ENCODE data around the gene STYK1.
A peak's percentile ranks its signal among the peaks of the same experiment; 100 is the strongest.
"Not testable (repeated sequence)": the region's sequence is repeated elsewhere in the genome, so short reads cannot be mapped to it uniquely, and the experiment has no call there.

The STYK1 gene

DNA sequence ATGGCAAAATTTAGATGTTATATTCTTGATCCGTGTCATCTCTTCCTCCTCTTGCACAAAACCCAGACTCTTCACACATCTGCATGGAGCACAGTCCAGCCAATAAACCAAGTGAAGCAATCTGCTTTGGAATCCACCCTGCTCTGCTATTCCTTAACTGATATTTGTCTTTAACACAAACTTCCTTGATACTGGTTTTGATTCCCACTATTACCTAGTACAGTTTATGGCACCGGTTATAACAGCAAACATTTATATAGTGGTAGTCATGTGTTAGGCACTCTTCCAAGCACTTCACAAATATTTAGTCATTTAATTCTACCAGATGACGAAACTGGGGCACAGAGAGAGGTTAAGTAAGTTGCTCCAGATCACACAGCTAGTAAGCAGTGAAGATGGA, 12.5 kb downstream of the STYK1 start:
- no peak overlapping the region for H3K4me3 ChIP-seq (ENCODE audit: low read depth in 1 of 5, low read length in 5 of 5)
- peaks cover 0 to 2% (median 0%) of the 10 kb centered on the region in 5 donors for H3K27me3 ChIP-seq (ENCODE audit: control insufficient read depth in 5 of 5, insufficient read depth in 4 of 5, low read length in 5 of 5)
- no peaks in the 10 kb centered on the region for H3K36me3 ChIP-seq (ENCODE audit: control insufficient read depth in 5 of 5, insufficient read depth in 5 of 5, low read length in 5 of 5)
- no peak overlapping the region for H3K9ac ChIP-seq (ENCODE audit: low read length in 5 of 5)
- H3K9me3 ChIP-seq (ENCODE audit: control insufficient read depth in 5 of 5, low read length in 5 of 5) = peaks cover 0 to 3% (median 0%) of the 10 kb centered on the region in 5 donors
- no peak overlapping the region for H3K27ac ChIP-seq (ENCODE audit: low read depth, low read length)
- H3K4me1 ChIP-seq (ENCODE audit: control insufficient read depth in 5 of 5, insufficient read depth in 5 of 5, low read length in 5 of 5) = no peaks in the 10 kb centered on the region

DNA sequence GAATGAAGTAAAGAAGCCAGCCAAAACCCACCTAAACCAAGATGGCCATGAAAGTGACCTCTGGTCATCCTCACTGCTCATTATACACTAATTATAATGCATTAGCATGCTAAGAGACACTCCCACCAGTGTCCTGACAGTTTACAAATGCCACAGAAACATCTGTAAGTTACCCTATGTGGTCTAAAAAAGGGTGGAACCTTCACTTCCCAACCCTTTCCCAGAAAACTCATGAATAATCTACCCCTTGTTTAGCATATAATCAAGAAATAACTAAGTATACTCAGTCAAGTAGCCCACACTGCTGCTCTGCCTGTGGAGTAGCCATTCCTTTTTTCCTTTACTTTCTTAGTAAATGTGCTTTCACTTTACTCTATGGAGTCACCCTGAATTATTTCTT, 19.8 kb downstream of the STYK1 start:
- no peak overlapping the region for H3K9ac ChIP-seq (ENCODE audit: low read length in 5 of 5)
- H3K4me3 ChIP-seq (ENCODE audit: low read depth in 1 of 5, low read length in 5 of 5) = no peak overlapping the region
- H3K9me3 ChIP-seq (ENCODE audit: control insufficient read depth in 5 of 5, low read length in 5 of 5) = peaks cover 0 to 3% (median 0%) of the 10 kb centered on the region in 5 donors
- no peak overlapping the region for H3K27ac ChIP-seq (ENCODE audit: low read depth, low read length)
- no peaks in the 10 kb centered on the region for H3K27me3 ChIP-seq (ENCODE audit: control insufficient read depth in 5 of 5, insufficient read depth in 4 of 5, low read length in 5 of 5)
- H3K4me1 ChIP-seq (ENCODE audit: control insufficient read depth in 5 of 5, insufficient read depth in 5 of 5, low read length in 5 of 5) = no peaks in the 10 kb centered on the region
- no peaks in the 10 kb centered on the region for H3K36me3 ChIP-seq (ENCODE audit: control insufficient read depth in 5 of 5, insufficient read depth in 5 of 5, low read length in 5 of 5)

DNA sequence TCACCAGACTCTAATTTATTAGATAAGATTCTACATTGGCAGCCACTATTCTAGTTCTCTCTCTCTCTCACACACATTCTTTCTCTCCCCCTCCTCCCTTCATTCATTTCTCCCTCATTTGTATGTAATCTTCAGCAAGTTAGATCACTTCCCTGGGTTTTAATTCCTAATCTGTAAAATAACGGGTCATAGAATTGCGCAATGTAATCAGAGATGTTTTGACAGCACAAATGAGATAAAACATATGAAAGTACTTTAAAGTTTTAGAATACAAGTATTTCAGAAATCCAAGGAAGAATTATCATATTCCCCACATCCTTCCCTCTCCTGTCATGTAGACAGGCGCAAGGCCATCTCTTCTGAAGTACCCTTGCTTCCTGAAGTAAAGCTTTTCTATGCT, 21.7 kb downstream of the STYK1 start:
- Histone ChIP-seq H3K4me1 (ENCODE audit: control insufficient read depth in 5 of 5, insufficient read depth in 5 of 5, low read length in 5 of 5) (no peaks in the 10 kb centered on the region), H3K9ac (ENCODE audit: low read length in 5 of 5) (no peak overlapping the region), H3K27ac (ENCODE audit: low read depth, low read length) (no peak overlapping the region), H3K27me3 (ENCODE audit: control insufficient read depth in 5 of 5, insufficient read depth in 4 of 5, low read length in 5 of 5) (no peaks in the 10 kb centered on the region), H3K9me3 (ENCODE audit: control insufficient read depth in 5 of 5, low read length in 5 of 5) (peaks cover 0 to 3% (median 0%) of the 10 kb centered on the region in 5 donors), H3K36me3 (ENCODE audit: control insufficient read depth in 5 of 5, insufficient read depth in 5 of 5, low read length in 5 of 5) (no peaks in the 10 kb centered on the region), H3K4me3 (ENCODE audit: low read depth in 1 of 5, low read length in 5 of 5) (no peak overlapping the region)

DNA sequence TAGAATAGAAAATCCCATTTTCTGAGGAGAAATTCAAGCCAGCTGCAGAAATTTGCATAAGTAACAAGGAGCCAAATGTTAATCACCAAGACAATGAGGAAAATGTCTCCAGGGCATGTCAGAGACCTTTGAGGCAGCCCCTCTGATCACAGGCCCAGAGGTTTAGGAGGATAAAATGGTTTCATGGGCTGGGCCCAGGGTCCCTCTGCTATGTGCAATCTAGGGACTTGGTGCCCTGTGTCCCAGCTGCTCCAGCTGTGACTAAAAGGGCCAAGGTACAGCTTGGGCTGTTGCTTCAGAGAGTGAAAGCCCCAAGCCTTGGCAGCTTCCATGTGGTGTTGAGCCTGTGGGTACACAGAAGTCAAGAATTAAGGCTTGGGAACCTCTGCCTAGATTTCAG, 27.3 kb downstream of the STYK1 start:
- peaks cover 0 to 17% (median 9%) of the 10 kb centered on the region in 5 donors for H3K9me3 ChIP-seq (ENCODE audit: control insufficient read depth in 5 of 5, low read length in 5 of 5)
- not testable (repeated sequence) for H3K4me1 ChIP-seq (ENCODE audit: control insufficient read depth in 5 of 5, insufficient read depth in 5 of 5, low read length in 5 of 5); H3K27me3 ChIP-seq (ENCODE audit: control insufficient read depth in 5 of 5, insufficient read depth in 4 of 5, low read length in 5 of 5); H3K27ac ChIP-seq (ENCODE audit: low read depth, low read length); H3K36me3 ChIP-seq (ENCODE audit: control insufficient read depth in 5 of 5, insufficient read depth in 5 of 5, low read length in 5 of 5); H3K4me3 ChIP-seq (ENCODE audit: low read depth in 1 of 5, low read length in 5 of 5); H3K9ac ChIP-seq (ENCODE audit: low read length in 5 of 5)

DNA sequence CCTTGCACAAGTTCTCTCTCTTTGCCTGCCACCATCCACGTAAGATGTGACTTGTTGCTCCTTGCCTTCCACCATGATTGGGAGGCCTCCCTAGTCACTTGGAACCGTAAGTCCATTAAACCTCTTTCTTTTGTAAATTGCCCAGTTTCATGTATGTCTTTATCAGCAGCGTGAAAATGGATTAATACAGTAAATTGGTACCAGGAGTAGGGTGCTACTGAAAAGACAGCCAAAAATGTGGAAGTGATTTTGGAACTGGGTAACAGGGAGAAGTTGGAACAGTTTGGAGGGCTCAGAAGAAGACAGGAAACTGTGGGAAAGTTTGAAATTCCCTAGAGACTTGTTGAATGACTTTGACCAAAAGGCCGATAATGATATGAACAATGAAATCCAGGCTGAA, 27.9 kb downstream of the STYK1 start:
- Histone ChIP-seq H3K9ac (ENCODE audit: low read length in 5 of 5) (no peak overlapping the region), H3K4me3 (ENCODE audit: low read depth in 1 of 5, low read length in 5 of 5) (no peak overlapping the region), H3K27ac (ENCODE audit: low read depth, low read length) (no peak overlapping the region), H3K9me3 (ENCODE audit: control insufficient read depth in 5 of 5, low read length in 5 of 5) (peaks cover 0 to 17% (median 9%) of the 10 kb centered on the region in 5 donors), H3K36me3 (ENCODE audit: control insufficient read depth in 5 of 5, insufficient read depth in 5 of 5, low read length in 5 of 5) (no peaks in the 10 kb centered on the region), H3K4me1 (ENCODE audit: control insufficient read depth in 5 of 5, insufficient read depth in 5 of 5, low read length in 5 of 5) (peaks cover 0 to 8% (median 0%) of the 10 kb centered on the region in 5 donors), H3K27me3 (ENCODE audit: control insufficient read depth in 5 of 5, insufficient read depth in 4 of 5, low read length in 5 of 5) (no peaks in the 10 kb centered on the region)

DNA sequence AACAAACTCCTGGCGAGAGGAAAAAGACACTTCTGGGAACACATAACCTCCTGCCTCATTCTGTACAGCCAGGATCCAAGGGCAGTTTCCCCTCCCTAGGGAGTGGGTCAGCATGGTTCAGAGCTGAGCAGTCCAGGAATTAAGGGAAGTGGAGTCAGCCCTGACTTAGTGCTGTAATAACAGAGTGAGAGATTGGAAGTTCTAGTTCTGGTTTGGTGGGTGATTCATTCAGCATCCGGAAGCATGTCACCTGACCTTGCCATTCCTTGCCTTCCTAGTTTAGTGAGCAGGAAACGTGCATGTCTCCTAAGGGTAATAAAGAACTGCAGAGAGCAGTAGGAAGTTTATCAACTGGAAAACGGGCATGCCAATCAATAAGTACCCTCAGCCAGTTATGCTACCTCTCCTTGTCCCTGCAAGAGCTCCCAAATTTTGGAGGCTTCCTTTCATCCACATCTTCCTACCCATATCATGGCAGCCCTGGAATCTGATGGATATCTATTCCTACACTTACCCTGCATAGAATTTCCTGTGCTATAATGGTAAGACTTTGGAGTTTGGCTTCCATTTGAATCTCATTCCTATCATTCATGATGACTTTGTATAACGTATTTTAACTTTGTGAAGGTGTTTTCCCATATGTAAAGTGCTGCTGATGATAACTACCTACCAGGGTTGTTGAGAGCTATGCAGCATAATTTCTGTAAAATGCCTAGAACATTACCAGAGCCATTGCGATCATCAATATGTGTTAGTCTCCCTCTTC, 31.9 kb downstream of the STYK1 start:
- Histone ChIP-seq H3K27ac (ENCODE audit: low read depth, low read length) (no peak overlapping the region), H3K27me3 (ENCODE audit: control insufficient read depth in 5 of 5, insufficient read depth in 4 of 5, low read length in 5 of 5) (no peaks in the 10 kb centered on the region), H3K9ac (ENCODE audit: low read length in 5 of 5) (peak overlapping the region in 1 of 5 donors; percentile 13), H3K36me3 (ENCODE audit: control insufficient read depth in 5 of 5, insufficient read depth in 5 of 5, low read length in 5 of 5) (no peaks in the 10 kb centered on the region), H3K4me3 (ENCODE audit: low read depth in 1 of 5, low read length in 5 of 5) (no peak overlapping the region), H3K9me3 (ENCODE audit: control insufficient read depth in 5 of 5, low read length in 5 of 5) (peaks cover 0 to 14% (median 9%) of the 10 kb centered on the region in 5 donors), H3K4me1 (ENCODE audit: control insufficient read depth in 5 of 5, insufficient read depth in 5 of 5, low read length in 5 of 5) (peaks cover 0 to 8% (median 0%) of the 10 kb centered on the region in 5 donors)

DNA sequence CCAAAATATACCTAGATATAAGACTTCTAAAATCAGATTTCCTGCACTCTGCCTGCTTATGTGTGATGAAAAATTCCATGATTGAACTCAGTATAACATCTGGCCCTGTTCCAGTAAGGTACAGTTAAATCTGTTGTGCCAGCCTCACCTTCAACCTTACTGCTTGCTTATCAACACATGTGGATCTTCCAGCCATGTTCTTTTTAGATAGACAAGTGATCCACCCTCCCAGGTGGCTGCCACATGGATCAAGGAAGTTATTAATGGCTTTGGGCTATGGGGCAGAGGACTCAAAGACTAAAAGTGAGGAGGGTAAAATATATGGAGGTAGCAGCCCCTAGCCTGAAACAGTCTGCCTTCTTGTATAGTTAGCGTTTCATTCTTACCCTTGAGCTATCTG, 35.1 kb downstream of the STYK1 start:
- Histone ChIP-seq H3K4me1 (ENCODE audit: control insufficient read depth in 5 of 5, insufficient read depth in 5 of 5, low read length in 5 of 5) (peaks cover 0 to 8% (median 0%) of the 10 kb centered on the region in 5 donors), H3K9me3 (ENCODE audit: control insufficient read depth in 5 of 5, low read length in 5 of 5) (no peaks in the 10 kb centered on the region), H3K27ac (ENCODE audit: low read depth, low read length) (no peak overlapping the region)

DNA sequence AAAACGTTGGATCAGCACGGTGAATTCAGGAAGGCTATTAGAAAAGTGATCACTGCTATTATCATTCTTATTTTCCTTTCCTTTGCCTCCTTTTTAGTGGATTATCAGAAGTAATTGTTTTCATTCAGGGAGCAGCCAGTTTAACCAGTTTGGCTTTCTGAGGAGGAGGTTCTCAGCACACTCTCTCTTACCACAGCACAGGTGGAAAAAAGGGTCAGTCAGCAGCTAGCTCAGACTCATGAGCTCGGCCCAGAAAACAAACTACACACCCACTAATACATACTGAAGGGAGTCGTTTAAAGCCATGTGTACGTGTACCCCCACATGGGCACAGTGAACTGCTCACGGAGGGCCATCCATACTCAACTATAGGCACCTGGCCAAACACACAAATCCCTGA, 37.2 kb downstream of the STYK1 start:
- Histone ChIP-seq H3K27ac (ENCODE audit: low read depth, low read length) (no peak overlapping the region), H3K9me3 (ENCODE audit: control insufficient read depth in 5 of 5, low read length in 5 of 5) (no peaks in the 10 kb centered on the region), H3K36me3 (ENCODE audit: control insufficient read depth in 5 of 5, insufficient read depth in 5 of 5, low read length in 5 of 5) (no peaks in the 10 kb centered on the region), H3K9ac (ENCODE audit: low read length in 5 of 5) (no peak overlapping the region), H3K4me1 (ENCODE audit: control insufficient read depth in 5 of 5, insufficient read depth in 5 of 5, low read length in 5 of 5) (peaks cover 0 to 8% (median 5%) of the 10 kb centered on the region in 5 donors), H3K27me3 (ENCODE audit: control insufficient read depth in 5 of 5, insufficient read depth in 4 of 5, low read length in 5 of 5) (no peaks in the 10 kb centered on the region), H3K4me3 (ENCODE audit: low read depth in 1 of 5, low read length in 5 of 5) (no peak overlapping the region)

More for the DNA sequence above, 35.1 kb downstream of the STYK1 start:
- Histone ChIP-seq H3K27me3 (ENCODE audit: control insufficient read depth in 5 of 5, insufficient read depth in 4 of 5, low read length in 5 of 5) (no peaks in the 10 kb centered on the region), H3K36me3 (ENCODE audit: control insufficient read depth in 5 of 5, insufficient read depth in 5 of 5, low read length in 5 of 5) (no peaks in the 10 kb centered on the region), H3K9ac (ENCODE audit: low read length in 5 of 5) (no peak overlapping the region), H3K4me3 (ENCODE audit: low read depth in 1 of 5, low read length in 5 of 5) (no peak overlapping the region)

DNA sequence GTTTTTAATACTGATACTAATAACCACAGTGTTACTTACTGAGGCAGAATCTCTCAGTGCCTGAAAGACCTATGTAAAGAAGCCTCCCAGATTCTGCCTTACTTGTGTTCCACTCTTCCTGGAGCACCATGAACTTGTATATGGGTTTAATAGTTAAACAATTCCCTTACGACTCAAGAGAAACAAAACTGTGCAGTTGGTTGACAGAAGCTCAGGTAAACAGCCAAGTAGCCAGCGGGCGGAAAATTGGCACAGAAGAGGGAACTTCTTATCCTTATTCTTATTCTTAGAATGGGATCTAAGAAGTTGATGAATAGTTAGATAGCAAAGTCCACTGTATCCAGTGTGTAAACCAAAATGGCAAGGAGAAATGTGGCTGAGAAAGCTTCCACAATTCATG, 37.7 kb downstream of the STYK1 start:
- Histone ChIP-seq H3K9ac (ENCODE audit: low read length in 5 of 5) (no peak overlapping the region), H3K27me3 (ENCODE audit: control insufficient read depth in 5 of 5, insufficient read depth in 4 of 5, low read length in 5 of 5) (no peaks in the 10 kb centered on the region), H3K27ac (ENCODE audit: low read depth, low read length) (no peak overlapping the region), H3K9me3 (ENCODE audit: control insufficient read depth in 5 of 5, low read length in 5 of 5) (no peaks in the 10 kb centered on the region), H3K4me3 (ENCODE audit: low read depth in 1 of 5, low read length in 5 of 5) (no peak overlapping the region), H3K4me1 (ENCODE audit: control insufficient read depth in 5 of 5, insufficient read depth in 5 of 5, low read length in 5 of 5) (peaks cover 0 to 9% (median 5%) of the 10 kb centered on the region in 5 donors), H3K36me3 (ENCODE audit: control insufficient read depth in 5 of 5, insufficient read depth in 5 of 5, low read length in 5 of 5) (no peaks in the 10 kb centered on the region)

DNA sequence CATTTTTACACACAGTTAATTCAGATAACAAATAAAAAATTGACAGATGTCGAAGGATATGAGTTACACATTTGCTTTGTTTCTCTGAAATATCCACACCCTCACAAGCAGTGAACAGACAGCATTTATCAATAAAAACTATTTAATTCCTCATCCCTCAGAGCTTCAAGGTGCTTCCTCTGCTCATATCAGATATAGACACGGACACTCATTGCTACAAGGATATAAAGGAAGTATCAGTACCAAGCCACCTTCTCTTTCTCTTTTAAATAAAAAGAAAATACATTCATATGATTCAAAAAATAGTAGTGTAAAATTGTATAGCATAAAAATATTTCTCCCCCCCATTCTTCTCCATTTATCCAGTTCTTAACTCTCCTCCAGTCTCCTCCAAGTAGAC, 38.5 kb downstream of the STYK1 start:
- no peaks in the 10 kb centered on the region for H3K36me3 ChIP-seq (ENCODE audit: control insufficient read depth in 5 of 5, insufficient read depth in 5 of 5, low read length in 5 of 5)
- no peak overlapping the region for H3K27ac ChIP-seq (ENCODE audit: low read depth, low read length)
- H3K9ac ChIP-seq (ENCODE audit: low read length in 5 of 5) = no peak overlapping the region
- H3K4me1 ChIP-seq (ENCODE audit: control insufficient read depth in 5 of 5, insufficient read depth in 5 of 5, low read length in 5 of 5) = peaks cover 0 to 9% (median 5%) of the 10 kb centered on the region in 5 donors
- H3K9me3 ChIP-seq (ENCODE audit: control insufficient read depth in 5 of 5, low read length in 5 of 5) = no peaks in the 10 kb centered on the region
- H3K4me3 ChIP-seq (ENCODE audit: low read depth in 1 of 5, low read length in 5 of 5) = no peak overlapping the region
- H3K27me3 ChIP-seq (ENCODE audit: control insufficient read depth in 5 of 5, insufficient read depth in 4 of 5, low read length in 5 of 5) = no peaks in the 10 kb centered on the region
